Activated naive CD4-positive, alpha-beta T cell treated with anti-CD3 and anti-CD28 coated beads for 36 hours (primary cell): ENCODE results near the gene AKT1S1. TPM values are rescaled to one million over a fixed set of nuclear protein-coding genes. Genes with fewer than 3 reads are reported as not detected.
"Not testable (repeated sequence)": the region's sequence is repeated elsewhere in the genome, so short reads cannot be mapped to it uniquely, and the experiment has no call there.

Experiments
- CTCF ChIA-PET: fragments of 350-600 bp; sonication (Branson Sonifier 250); formaldehyde crosslinking; loops from one replicate; lab custom pipeline; 2021; ENCODE audit warnings: antibody characterized with exemption; lab: Charles Lee
- DNase-seq: peaks from one replicate; pipeline ENCODE4 v3.0.0-alpha.2; 2020
- H3K27ac Mint-ChIP-seq: one replicate; pipeline ENCODE4 v1.8.0; 2021; ENCODE audit warnings: mild to moderate bottlenecking, mixed read lengths
- H3K27me3 Mint-ChIP-seq: one replicate; pipeline ENCODE4 v1.8.0; 2021; ENCODE audit warnings: low read depth, mixed read lengths
- H3K36me3 Mint-ChIP-seq: one replicate; pipeline ENCODE4 v1.8.0; 2021; ENCODE audit warnings: low read depth, mixed read lengths
- H3K4me1 Mint-ChIP-seq: one replicate; pipeline ENCODE4 v1.8.0; 2021; ENCODE audit warnings: low read depth, mixed read lengths
- H3K4me3 Mint-ChIP-seq: one replicate; pipeline ENCODE4 v1.8.0; 2021; ENCODE audit warnings: mild to moderate bottlenecking, moderate library complexity, mixed read lengths
- H3K9me3 Mint-ChIP-seq: one replicate; pipeline ENCODE4 v1.8.0; 2021; ENCODE audit warnings: mixed read lengths
- intact Hi-C: fragments of 100-400 bp; cut with micrococcal nuclease; formaldehyde crosslinking; loops from one replicate; pipeline ENCODE4 v1.15.1; 2023
- total RNA-seq, 2 experiments: library from RNA; stranded (reverse); gene quantifications; one replicate each; pipeline ENCODE4 v1.2.3, GENCODE V29; 2021

Gene AKT1S1
- 10 to 100 TPM; 13.3 to 14.2 TPM for total RNA-seq

GRCh38 chr19:49877020-49877878, at the start of gene AKT1S1, which contains the start of gene TBC1D17:
AKT1S1 (minus strand) TSS chr19:49877355; CDS start chr19:49873295, 4,060 bp downstream.
TBC1D17 (plus strand) TSS chr19:49877702; CDS start chr19:49877724, 22 bp downstream.
- H3K4me1 Mint-ChIP-seq: peaks cover 28% of the 10 kb centered on the region
- no peak within 1 kb of the TSS for H3K27ac Mint-ChIP-seq
- H3K4me3 Mint-ChIP-seq: no peak within 1 kb of the TSS
- CTCF ChIA-PET: interaction anchor here (0.6 kb wide), 2 partner anchors 9 to 256 kb away, joined by 3 read pairs; no protein-coding TSS in a partner anchor
- no peaks in the 10 kb centered on the region for H3K9me3 Mint-ChIP-seq
- DNase-seq: peak; percentile 99
- H3K36me3 Mint-ChIP-seq: peaks cover 13% of the 10 kb centered on the region
- intact Hi-C loops: loop anchor here (1.0 to 10.0 kb wide), 12 partner anchors 8 to 542 kb away; partner anchors contain the start of genes ATF5, CD37, FUZ and NUP62
- no peaks in the 10 kb centered on the region for H3K27me3 Mint-ChIP-seq

GRCh38 chr19:49926515-49926914, 49.4 kb upstream of the AKT1S1 start:
- no peaks in the 10 kb centered on the region for H3K27me3 Mint-ChIP-seq
- CTCF ChIA-PET: no interaction called here
- intact Hi-C loops: no loop called here
- peaks cover 49% of the 10 kb centered on the region for H3K36me3 Mint-ChIP-seq
- H3K27ac Mint-ChIP-seq: peak overlapping the region; percentile 41
- H3K9me3 Mint-ChIP-seq: no peaks in the 10 kb centered on the region
- DNase-seq: no peak
- H3K4me1 Mint-ChIP-seq: peaks cover 61% of the 10 kb centered on the region
- H3K4me3 Mint-ChIP-seq: no peak overlapping the region

- intact Hi-C loops: no loop called here
- H3K27ac Mint-ChIP-seq: no peak overlapping the region
These were observed 48.3 kb upstream of the AKT1S1 start for GRCh38 chr19:49925486-49925885.

DNA sequence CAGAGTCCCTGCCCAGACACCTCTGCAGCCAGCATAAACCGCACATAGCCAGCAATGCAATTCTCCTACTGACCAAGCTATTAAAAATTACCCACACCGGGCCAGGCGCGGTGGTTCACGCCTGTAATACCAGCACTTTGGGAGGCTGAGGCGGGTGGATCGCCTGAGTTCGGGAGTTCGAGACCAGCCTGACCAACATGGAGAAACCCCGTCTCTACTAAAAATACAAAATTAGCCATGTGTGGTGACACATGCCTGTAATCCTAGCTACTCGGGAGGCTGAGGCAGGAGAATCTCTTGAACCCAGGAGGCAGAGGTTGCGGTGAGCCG, 47.7 kb upstream of the AKT1S1 start:
- intact Hi-C loops, CTCF ChIA-PET, DNase-seq, H3K9me3 Mint-ChIP-seq, H3K4me3 Mint-ChIP-seq, H3K27me3 Mint-ChIP-seq: not testable (repeated sequence)
- H3K36me3 Mint-ChIP-seq: peaks cover 51% of the 10 kb centered on the region
- H3K4me1 Mint-ChIP-seq: peaks cover 60% of the 10 kb centered on the region
- H3K27ac Mint-ChIP-seq: peak overlapping the region; percentile 77

More at GRCh38 chr19:49925486-49925885, 48.3 kb upstream of the AKT1S1 start:
- Mint-ChIP-seq H3K4me1 (peaks cover 65% of the 10 kb centered on the region), H3K36me3 (peaks cover 54% of the 10 kb centered on the region), H3K9me3 (no peaks in the 10 kb centered on the region), H3K4me3 (no peak overlapping the region), H3K27me3 (no peaks in the 10 kb centered on the region)
- CTCF ChIA-PET: no interaction called here
- DNase-seq: no peak

GRCh38 chr19:49924004-49924880, 47.1 kb upstream of the AKT1S1 start:
- no peak for DNase-seq
- Mint-ChIP-seq H3K4me3 (no peak overlapping the region), H3K27ac (peak overlapping the region; percentile 77), H3K4me1 (peaks cover 55% of the 10 kb centered on the region), H3K27me3 (no peaks in the 10 kb centered on the region), H3K36me3 (peaks cover 50% of the 10 kb centered on the region), H3K9me3 (no peaks in the 10 kb centered on the region)
- CTCF ChIA-PET: no interaction called here
- intact Hi-C loops: no loop called here

GRCh38 chr19:49923055-49924003, 46.2 kb upstream of the AKT1S1 start:
- CTCF ChIA-PET: no interaction called here
- H3K9me3 Mint-ChIP-seq: no peaks in the 10 kb centered on the region
- H3K4me3 Mint-ChIP-seq: no peak overlapping the region
- no peak for DNase-seq
- H3K4me1 Mint-ChIP-seq: peaks cover 51% of the 10 kb centered on the region
- intact Hi-C loops: no loop called here
- peaks cover 47% of the 10 kb centered on the region for H3K36me3 Mint-ChIP-seq
- H3K27ac Mint-ChIP-seq: peak overlapping the region; percentile 77
- H3K27me3 Mint-ChIP-seq: no peaks in the 10 kb centered on the region

DNA sequence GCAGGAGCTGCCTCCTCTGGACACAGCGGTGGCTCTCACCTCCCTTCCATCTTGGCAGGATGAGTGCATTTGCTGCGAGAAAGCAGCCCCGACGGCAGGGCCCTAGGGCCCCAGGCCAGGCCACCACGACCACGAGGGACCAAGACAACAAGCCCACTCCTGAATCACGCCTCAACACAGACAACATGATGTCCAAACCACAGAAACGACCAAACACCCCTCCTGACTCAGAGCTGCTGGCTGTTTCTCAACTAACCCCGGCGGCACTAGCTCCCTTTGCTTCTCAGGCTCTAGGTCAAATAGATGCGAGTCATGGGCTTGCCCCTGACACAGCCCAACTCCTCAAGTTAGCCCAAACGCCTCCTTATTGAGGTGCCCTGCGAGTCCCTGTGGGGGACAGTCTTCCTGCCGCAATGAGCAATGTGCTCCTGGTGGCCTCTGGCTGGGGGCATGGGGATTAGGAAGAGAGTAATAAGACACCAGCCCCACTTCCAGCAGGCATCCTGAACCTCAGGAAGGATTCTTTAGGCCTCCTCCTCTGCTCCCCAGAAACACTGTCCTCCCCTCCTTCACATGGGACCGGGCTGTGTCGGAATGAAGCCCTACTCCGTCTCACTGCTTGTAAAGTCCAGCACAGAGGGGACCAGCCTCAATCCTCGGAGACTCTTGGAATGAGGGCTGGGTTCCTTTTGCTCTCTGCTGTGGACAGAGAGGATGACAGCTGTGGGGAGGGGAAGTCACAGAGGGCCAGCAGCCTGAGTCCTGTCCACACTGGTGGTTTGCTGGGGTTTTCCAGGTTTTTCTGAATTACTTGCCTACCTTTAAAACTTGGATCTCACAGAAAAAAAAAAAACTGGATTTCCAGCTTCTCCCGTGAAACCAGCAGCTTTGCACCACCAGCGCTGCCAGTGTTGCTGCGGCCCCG, 45.0 kb upstream of the AKT1S1 start:
- H3K27ac Mint-ChIP-seq: peak overlapping the region; percentile 66
- peaks cover 43% of the 10 kb centered on the region for H3K36me3 Mint-ChIP-seq
- CTCF ChIA-PET: interaction anchor here (1.0 to 1.6 kb wide), 2 partner anchors 11 to 32 kb away, joined by 3 to 4 read pairs; no protein-coding TSS in a partner anchor

DNA sequence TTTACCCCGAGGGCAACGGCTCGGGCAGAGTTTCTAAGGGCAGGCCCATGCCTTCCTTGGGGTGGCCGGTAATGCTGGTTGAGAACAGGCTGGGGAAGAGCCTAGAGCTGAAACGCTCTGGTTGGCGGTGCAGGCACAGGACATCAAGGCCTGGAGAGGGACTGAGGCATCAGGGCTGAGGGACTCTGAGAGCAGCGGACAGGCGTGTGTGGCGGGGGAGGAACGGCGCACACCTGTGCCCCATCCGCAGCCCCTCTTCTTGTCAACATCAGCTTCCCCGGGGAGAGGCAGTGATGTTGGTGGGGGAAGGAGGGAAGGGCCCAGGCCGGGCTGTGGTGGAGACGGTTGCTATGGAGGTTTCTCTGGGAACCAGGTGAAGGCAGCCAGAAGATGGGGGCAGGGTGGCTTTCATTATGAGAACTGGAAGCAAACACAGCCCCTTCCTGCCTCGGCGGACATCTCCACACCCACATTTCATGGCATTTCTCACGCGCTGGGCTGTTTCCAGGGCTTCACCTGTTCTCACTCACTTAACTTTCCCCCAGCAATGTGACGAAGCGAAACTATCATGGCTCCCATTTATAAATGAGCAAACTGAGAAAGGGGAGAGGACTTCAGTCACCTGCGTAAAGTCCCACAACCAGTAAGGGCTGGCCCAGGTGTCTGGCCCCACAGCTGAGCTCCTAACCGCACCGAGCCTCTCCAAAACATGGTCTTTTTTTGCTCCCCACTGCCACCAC, 43.6 kb upstream of the AKT1S1 start:
- Mint-ChIP-seq H3K36me3 (peaks cover 44% of the 10 kb centered on the region), H3K27ac (peak overlapping the region; percentile 41), H3K9me3 (no peaks in the 10 kb centered on the region), H3K4me3 (no peak overlapping the region), H3K4me1 (peaks cover 43% of the 10 kb centered on the region), H3K27me3 (no peaks in the 10 kb centered on the region)
- CTCF ChIA-PET: interaction anchor here (1.6 kb wide), 1 partner anchor 30 kb away, joined by 4 read pairs; no protein-coding TSS in a partner anchor
- intact Hi-C loops: no loop called here
- DNase-seq: peak; percentile 18

More for the DNA sequence above, 45.0 kb upstream of the AKT1S1 start:
- Mint-ChIP-seq H3K4me1 (peaks cover 44% of the 10 kb centered on the region), H3K9me3 (no peaks in the 10 kb centered on the region), H3K27me3 (no peaks in the 10 kb centered on the region), H3K4me3 (no peak overlapping the region)
- no peak for DNase-seq
- intact Hi-C loops: no loop called here

DNA sequence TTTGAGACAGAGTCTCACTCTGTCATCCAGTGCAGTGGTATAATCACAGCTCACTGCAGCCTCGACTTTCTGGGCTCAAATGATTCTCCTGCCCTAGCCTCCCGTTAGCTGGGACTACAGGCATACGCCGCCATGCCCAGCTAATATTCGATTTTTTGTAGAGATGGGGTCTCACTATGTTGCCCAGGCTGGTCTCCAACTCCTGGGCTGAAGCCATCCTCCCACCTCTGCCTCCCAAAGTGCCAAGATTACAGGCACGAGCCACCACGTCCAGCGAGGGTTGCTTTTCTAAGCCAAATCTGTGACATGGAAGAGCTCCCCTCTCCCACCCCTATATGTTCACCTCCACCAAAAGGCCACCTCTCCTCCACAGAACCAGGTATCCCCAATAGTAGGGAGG, 40.9 kb upstream of the AKT1S1 start:
- DNase-seq: no peak
- Mint-ChIP-seq H3K4me1 (peaks cover 42% of the 10 kb centered on the region), H3K36me3 (peaks cover 51% of the 10 kb centered on the region), H3K27ac (peak overlapping the region; percentile 53), H3K4me3 (no peak overlapping the region), H3K27me3 (no peaks in the 10 kb centered on the region), H3K9me3 (no peaks in the 10 kb centered on the region)
- CTCF ChIA-PET: interaction anchor here (1.2 kb wide), 1 partner anchor 9 kb away, joined by 5 read pairs; no protein-coding TSS in a partner anchor
- intact Hi-C loops: no loop called here
